Endothelial cell (in vitro differentiated cells): ENCODE measurements around the gene CAMTA1. TPM values are rescaled to one million over a fixed set of nuclear protein-coding genes. Genes with fewer than 3 reads are reported as not detected.

ENCODE experiments used
- DNase-seq: peaks from one replicate; pipeline ENCODE4 v3.0.0; 2021; ENCODE audit warnings: low spot score
- H3K27ac Mint-ChIP-seq: one replicate; pipeline ENCODE4 v1.8.0; 2021; ENCODE audit warnings: mixed read lengths, inconsistent platforms; ENCODE audit not compliant: unreplicated experiment
- H3K27me3 Mint-ChIP-seq: one replicate; pipeline ENCODE4 v1.8.0; 2021; ENCODE audit warnings: mild to moderate bottlenecking, moderate library complexity, mixed read lengths, inconsistent platforms; ENCODE audit not compliant: unreplicated experiment
- H3K36me3 Mint-ChIP-seq: one replicate; pipeline ENCODE4 v1.8.0; 2021; ENCODE audit warnings: mild to moderate bottlenecking, low read depth, mixed read lengths, inconsistent platforms; ENCODE audit not compliant: unreplicated experiment
- H3K4me1 Mint-ChIP-seq: one replicate; pipeline ENCODE4 v1.8.0; 2021; ENCODE audit warnings: mild to moderate bottlenecking, mixed read lengths, inconsistent platforms; ENCODE audit not compliant: unreplicated experiment
- H3K4me3 Mint-ChIP-seq: one replicate; pipeline ENCODE4 v1.8.0; 2021; ENCODE audit warnings: mild to moderate bottlenecking, mixed read lengths, inconsistent platforms; ENCODE audit not compliant: unreplicated experiment
- H3K9me3 Mint-ChIP-seq: one replicate; pipeline ENCODE4 v1.8.0; 2021; ENCODE audit warnings: mixed read lengths, inconsistent platforms; ENCODE audit not compliant: unreplicated experiment
- CTCF ChIP-seq: fragments of 200-600 bp; sonication (generic); IDR thresholded peaks from one replicate; pipeline ENCODE4 v1.5.0; 2021; ENCODE audit warnings: antibody characterized with exemption; ENCODE audit not compliant: unreplicated experiment
- total RNA-seq: library from RNA; stranded (reverse); fragmentation: NEBNext Ultra II Directional; extraction: Animal tissue kit (Norgen Biotek cat#: 25700); gene quantifications from one replicate; pipeline ENCODE4 v1.2.1, GENCODE V29; 2021; ENCODE audit not compliant: unreplicated experiment

CAMTA1 gene
- total RNA-seq, 1 donor from 2014 or later = 87.3 TPM

GRCh38 chr1:7400566-7400965 is 615.3 kb downstream of the CAMTA1 start:
- Mint-ChIP-seq H3K27me3 (no peaks in the 10 kb centered on the region), H3K4me1 (peaks cover 3% of the 10 kb centered on the region), H3K4me3 (no peak overlapping the region), H3K27ac (no peak overlapping the region), H3K9me3 (no peaks in the 10 kb centered on the region), H3K36me3 (no peaks in the 10 kb centered on the region)
- TF ChIP-seq CTCF = no peak
- DNase-seq = no peak

DNA sequence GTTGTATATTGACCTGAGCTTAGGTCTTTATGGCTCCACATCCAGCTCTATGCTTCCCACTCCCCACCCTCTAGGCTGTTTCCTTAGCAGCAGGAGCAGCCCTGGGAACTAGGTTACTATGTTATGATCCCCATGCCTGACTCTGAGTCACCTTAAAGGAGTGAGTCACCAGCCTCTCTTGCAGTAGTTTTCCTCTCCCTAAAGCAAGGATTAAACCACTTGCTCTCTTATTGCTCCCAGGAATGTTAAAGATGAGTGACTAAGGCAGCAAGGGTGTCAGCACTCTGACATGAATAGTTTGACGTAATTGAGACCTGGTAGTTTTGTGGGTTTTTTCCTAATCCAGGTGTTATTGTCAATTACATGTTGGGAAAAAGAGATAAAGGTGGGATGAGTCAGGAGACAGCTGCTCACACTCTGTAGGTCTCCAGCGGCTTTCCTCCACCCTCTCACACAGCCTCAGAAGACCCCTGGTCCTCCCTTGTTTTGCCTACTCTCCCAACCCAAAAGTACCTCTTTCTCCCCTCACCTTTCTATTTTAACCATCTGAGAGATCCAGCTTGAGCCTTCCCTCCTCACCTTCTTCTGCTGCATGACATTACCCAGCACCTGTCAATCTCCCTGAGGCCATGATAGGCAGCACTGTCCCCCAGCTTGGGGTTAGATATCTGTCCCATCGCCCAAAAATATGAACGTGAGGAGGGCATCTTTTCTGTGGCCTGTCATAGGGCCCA is 616.7 kb downstream of the CAMTA1 start:
- no peak for DNase-seq
- Mint-ChIP-seq H3K9me3 (no peaks in the 10 kb centered on the region), H3K4me1 (peaks cover 3% of the 10 kb centered on the region), H3K27ac (no peak overlapping the region), H3K36me3 (no peaks in the 10 kb centered on the region), H3K4me3 (no peak overlapping the region), H3K27me3 (no peaks in the 10 kb centered on the region)
- no peak for TF ChIP-seq CTCF

- DNase-seq = no peak
- Mint-ChIP-seq H3K4me1 (peaks cover 3% of the 10 kb centered on the region), H3K36me3 (no peaks in the 10 kb centered on the region), H3K27ac (no peak overlapping the region), H3K27me3 (no peaks in the 10 kb centered on the region), H3K4me3 (no peak overlapping the region), H3K9me3 (no peaks in the 10 kb centered on the region)
- TF ChIP-seq CTCF = no peak
Measured at GRCh38 chr1:7402548-7402850, 617.2 kb downstream of the CAMTA1 start.

DNA sequence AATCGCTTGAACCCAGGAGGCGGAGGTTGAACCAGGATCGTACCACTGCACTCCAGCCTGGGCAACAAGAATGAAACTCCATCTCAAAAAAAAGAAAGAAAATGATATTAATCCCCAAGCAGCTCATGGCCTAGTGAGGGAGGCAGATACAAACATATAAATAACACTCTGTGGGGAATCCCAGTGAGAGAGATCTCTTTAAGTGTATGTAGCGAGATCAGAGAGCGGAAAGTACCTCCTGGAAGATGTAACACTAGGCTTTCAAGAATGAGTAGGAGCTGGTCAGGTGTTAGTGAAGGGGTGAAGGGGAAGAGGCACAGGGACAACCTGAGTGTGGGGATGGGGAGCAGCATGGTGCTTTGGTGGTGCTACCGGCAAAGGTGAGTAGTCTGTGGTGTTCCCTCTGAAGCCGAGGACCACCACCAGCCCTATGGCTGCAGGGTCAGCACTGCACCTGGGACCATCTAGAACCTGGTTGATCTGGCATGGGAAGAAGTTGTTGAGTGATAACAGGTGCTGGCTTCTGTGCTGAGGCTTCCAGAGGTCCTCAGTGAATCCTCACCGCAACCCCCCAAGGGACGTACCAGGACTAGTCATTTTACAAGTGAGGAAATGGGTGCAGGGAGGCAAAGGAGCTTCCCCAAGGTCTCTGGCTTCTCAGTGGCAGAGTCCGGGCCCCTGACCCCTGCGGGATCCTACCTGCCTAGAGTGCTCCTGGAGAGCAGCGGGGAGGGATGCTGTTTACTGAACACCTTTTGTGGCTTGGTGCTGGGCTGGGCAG is 618.2 kb downstream of the CAMTA1 start:
- no peaks in the 10 kb centered on the region for H3K27me3 Mint-ChIP-seq
- no peak overlapping the region for H3K27ac Mint-ChIP-seq
- H3K4me3 Mint-ChIP-seq = peak overlapping the region; percentile 72
- DNase-seq = no peak
- H3K9me3 Mint-ChIP-seq = no peaks in the 10 kb centered on the region
- H3K4me1 Mint-ChIP-seq = peaks cover 3% of the 10 kb centered on the region
- no peaks in the 10 kb centered on the region for H3K36me3 Mint-ChIP-seq
- TF ChIP-seq CTCF = no peak
